MCF 10A (cell line): ENCODE results near the gene NSD1. TPM values are rescaled to one million over a fixed set of nuclear protein-coding genes. Genes with fewer than 3 reads are reported as not detected.
A peak's percentile ranks its signal among the peaks of the same experiment; 100 is the strongest.
"Not testable (repeated sequence)": the region's sequence is repeated elsewhere in the genome, so short reads cannot be mapped to it uniquely, and the experiment has no call there.

Source experiments
- BruUV-seq: library from RNA; stranded (reverse); fragments of 400-500 nt; replicated peaks from 2 replicates; lab custom pipeline; 2021; lab: Mats Ljungman, UMichigan
- CTCF ChIA-PET: fragments of 300-600 bp; sonication (Branson Sonifier 250); formaldehyde crosslinking; extraction: SDS; loops from one replicate; lab custom pipeline; 2021; ENCODE audit warnings: antibody characterized with exemption, inconsistent platforms; lab: Yijun Ruan, JAX
- POLR2A ChIA-PET: fragments of 300-600, 350-650 bp; sonication (Branson Sonifier 250); formaldehyde crosslinking; extraction: SDS; loops from one replicate; lab custom pipeline; 2020; ENCODE audit warnings: antibody characterized with exemption, inconsistent platforms; lab: Yijun Ruan, JAX
- DNase-seq: peaks from one replicate; pipeline ENCODE4 v3.0.0-alpha.2; 2018; ENCODE audit not compliant: unreplicated experiment
- H3K27ac Mint-ChIP-seq: one replicate; pipeline ENCODE4 v1.8.0; 2022; ENCODE audit warnings: mild to moderate bottlenecking, low read depth, mixed read lengths; ENCODE audit not compliant: unreplicated experiment
- H3K27me3 Mint-ChIP-seq: one replicate; pipeline ENCODE4 v1.8.0; 2022; ENCODE audit warnings: mixed read lengths; ENCODE audit not compliant: insufficient read depth, unreplicated experiment
- H3K36me3 Mint-ChIP-seq: one replicate; pipeline ENCODE4 v1.8.0; 2022; ENCODE audit warnings: mild to moderate bottlenecking, moderate library complexity, mixed read lengths; ENCODE audit not compliant: insufficient read depth, unreplicated experiment
- H3K4me1 Mint-ChIP-seq: one replicate; pipeline ENCODE4 v1.8.0; 2022; ENCODE audit warnings: mixed read lengths; ENCODE audit not compliant: insufficient read depth, unreplicated experiment
- H3K4me3 Mint-ChIP-seq: one replicate; pipeline ENCODE4 v1.8.0; 2022; ENCODE audit warnings: mild to moderate bottlenecking, moderate library complexity, mixed read lengths; ENCODE audit not compliant: unreplicated experiment
- H3K9me3 Mint-ChIP-seq: one replicate; pipeline ENCODE4 v1.8.0; 2022; ENCODE audit warnings: mixed read lengths; ENCODE audit not compliant: unreplicated experiment
- CTCF ChIP-seq: fragments of 200-600 bp; IDR thresholded peaks from one replicate; pipeline ENCODE4 v1.8.0; 2022; ENCODE audit warnings: antibody characterized with exemption, mild to moderate bottlenecking; ENCODE audit not compliant: unreplicated experiment
- intact Hi-C: fragments of 100-400 bp; cut with micrococcal nuclease; formaldehyde crosslinking; loops from 2 replicates; pipeline ENCODE4 v1.14.1; 2022
- total RNA-seq: library from RNA; stranded (reverse); gene quantifications from 2 replicates; pipeline ENCODE4 v1.2.3, GENCODE V29; 2022

NSD1 gene
- total RNA-seq, 1 experiment from 2014 or later: 110 TPM

- peaks cover 95% of the 10 kb centered on the region for H3K36me3 Mint-ChIP-seq
- ChIA-PET CTCF (no interaction called here), POLR2A (interaction anchor here (0.7 to 1.3 kb wide), 2 partner anchors 11 to 19 kb away, joined by 3 to 4 read pairs; no protein-coding TSS in a partner anchor)
- TSS peak; percentile 6 for BruUV-seq
- no peak overlapping the region for H3K4me3 Mint-ChIP-seq
- H3K27ac Mint-ChIP-seq: peak overlapping the region; percentile 0
- TF ChIP-seq CTCF: no peak
- H3K4me1 Mint-ChIP-seq: peaks cover 20% of the 10 kb centered on the region
- no peak for DNase-seq
- no peaks in the 10 kb centered on the region for H3K9me3 Mint-ChIP-seq
- H3K27me3 Mint-ChIP-seq: no peaks in the 10 kb centered on the region
- intact Hi-C loops: no loop called here
Observed at GRCh38 chr5:177142778-177143177, 9.2 kb downstream of the NSD1 start.

- intact Hi-C loops: no loop called here
- no peak for DNase-seq
- Mint-ChIP-seq H3K9me3 (no peaks in the 10 kb centered on the region), H3K27me3 (no peaks in the 10 kb centered on the region), H3K27ac (no peak overlapping the region), H3K36me3 (peaks cover 96% of the 10 kb centered on the region), H3K4me1 (peaks cover 8% of the 10 kb centered on the region), H3K4me3 (no peak overlapping the region)
- TF ChIP-seq CTCF: no peak
- POLR2A ChIA-PET: interaction anchor here (0.6 kb wide), 1 partner anchor 16 kb away, joined by 3 read pairs; no protein-coding TSS in a partner anchor
- no TSS peak for BruUV-seq
- CTCF ChIA-PET: interaction anchor here (0.6 to 0.7 kb wide), 2 partner anchors 11 to 61 kb away, joined by 3 read pairs; no protein-coding TSS in a partner anchor
Observed at GRCh38 chr5:177146891-177147638, 13.5 kb downstream of the NSD1 start.

GRCh38 chr5:177150061-177150460, 16.5 kb downstream of the NSD1 start:
- H3K9me3 Mint-ChIP-seq, DNase-seq, H3K4me3 Mint-ChIP-seq, BruUV-seq, POLR2A ChIA-PET, H3K27me3 Mint-ChIP-seq, intact Hi-C loops, H3K27ac Mint-ChIP-seq, H3K4me1 Mint-ChIP-seq: not testable (repeated sequence)
- H3K36me3 Mint-ChIP-seq: peaks cover 93% of the 10 kb centered on the region
- CTCF ChIA-PET: interaction anchor here (0.6 kb wide), 1 partner anchor 11 kb away, joined by 3 read pairs; no protein-coding TSS in a partner anchor

- H3K27ac Mint-ChIP-seq: no peak overlapping the region
- BruUV-seq: TSS peak; percentile 10
- DNase-seq: no peak
- intact Hi-C loops: no loop called here
- H3K27me3 Mint-ChIP-seq: no peaks in the 10 kb centered on the region
- H3K4me3 Mint-ChIP-seq: no peak overlapping the region
- TF ChIP-seq CTCF: no peak
- H3K4me1 Mint-ChIP-seq: peaks cover 9% of the 10 kb centered on the region
- H3K36me3 Mint-ChIP-seq: peaks cover 86% of the 10 kb centered on the region
- ChIA-PET POLR2A (interaction anchor here (1.1 to 1.5 kb wide), 3 partner anchors 11 to 41 kb away, joined by 3 to 4 read pairs (median 4); partner anchors contain the start of gene NSD1), CTCF (interaction anchor here (0.6 to 1.8 kb wide), 7 partner anchors 8 to 575 kb away, joined by 3 to 6 read pairs (median 3); no protein-coding TSS in a partner anchor)
- H3K9me3 Mint-ChIP-seq: no peaks in the 10 kb centered on the region
Observed at GRCh38 chr5:177154003-177154643, 20.6 kb downstream of the NSD1 start.
